SU-DHL-6 (cell line): ENCODE data around the gene TBC1D10A.

Experiments
- H2AFZ ChIP-seq: fragments of 200-600 bp; sonication (generic); 2 replicates; pipeline ENCODE4 v1.6.1; 2014; ENCODE audit warnings: low read depth, mild to moderate bottlenecking, moderate library complexity, mixed read lengths, antibody characterized with exemption, low read length; ENCODE audit not compliant: severe bottlenecking
- H3F3A ChIP-seq: fragments of 200-600 bp; shearing (Covaris generic); 2 replicates; pipeline ENCODE4 v1.6.0; 2016; ENCODE audit warnings: antibody characterized with exemption, mild to moderate bottlenecking; ENCODE audit not compliant: insufficient read depth
- H3K27ac ChIP-seq: fragments of 200-600 bp; sonication (generic); 2 replicates; pipeline ENCODE4 v1.5.1; 2016; ENCODE audit warnings: low read depth, mild to moderate bottlenecking, low read length, moderate library complexity, mixed read lengths
- H3K27me3 ChIP-seq: fragments of 200-600 bp; sonication (generic), shearing (Covaris generic); 2 replicates; pipeline ENCODE4 v1.6.0; 2014; ENCODE audit warnings: mild to moderate bottlenecking, low read length
- H3K36me3 ChIP-seq: fragments of 200-600 bp; sonication (generic); 2 replicates; pipeline ENCODE4 v1.6.1; 2014; ENCODE audit warnings: mild to moderate bottlenecking, low read length, mixed read lengths
- H3K4me2 ChIP-seq: fragments of 300-600, 200-600 bp; shearing (Covaris generic), sonication (generic); 2 replicates; pipeline ENCODE4 v1.6.0; 2014; ENCODE audit warnings: low read length, low read depth, mild to moderate bottlenecking; ENCODE audit not compliant: poor library complexity, severe bottlenecking
- H3K4me3 ChIP-seq: fragments of 200-600 bp; sonication (generic); 2 replicates; pipeline ENCODE4 v1.5.1; 2014; ENCODE audit warnings: antibody characterized with exemption, low read length, mild to moderate bottlenecking, mixed read lengths; ENCODE audit not compliant: insufficient read depth, poor library complexity, severe bottlenecking
- H3K79me2 ChIP-seq: fragments of 200-600 bp; sonication (generic); 2 replicates; pipeline ENCODE4 v1.6.1; 2014; ENCODE audit warnings: mild to moderate bottlenecking, low read length, moderate library complexity; ENCODE audit not compliant: insufficient read depth
- H3K9ac ChIP-seq: fragments of 200-600 bp; sonication (generic); 2 replicates; pipeline ENCODE4 v1.7.0; 2014; ENCODE audit warnings: mild to moderate bottlenecking, low read length
- H3K9me2 ChIP-seq: fragments of 200-600 bp; sonication (generic); replicated peaks from 2 replicates; pipeline ENCODE4 v1.6.1; 2014; ENCODE audit warnings: low read length; ENCODE audit not compliant: insufficient read depth
- H3K9me3 ChIP-seq: fragments of 200-600 bp; sonication (generic); 2 replicates; pipeline ENCODE4 v1.6.1; 2014; ENCODE audit warnings: low read length, mixed read lengths; ENCODE audit not compliant: insufficient read depth
- H4K20me1 ChIP-seq: fragments of 200-600 bp; sonication (generic); 2 replicates; pipeline ENCODE4 v1.6.1; 2014; ENCODE audit warnings: low read depth, mild to moderate bottlenecking, antibody characterized with exemption, low read length, moderate library complexity, mixed read lengths
- CTCF ChIP-seq: fragments of 200-600 bp; sonication (generic); IDR thresholded peaks from one replicate; pipeline ENCODE4 v1.5.1; 2017; ENCODE audit warnings: antibody characterized with exemption, mild to moderate bottlenecking, low read length, moderate library complexity; ENCODE audit not compliant: insufficient read depth, poor library complexity, severe bottlenecking
- EZH2phosphoT487 ChIP-seq: fragments of 200-600 bp; sonication (generic), shearing (Covaris generic); conservative IDR thresholded peaks from 2 replicates; pipeline ENCODE4 v1.6.1; 2018; ENCODE audit warnings: mild to moderate bottlenecking, antibody characterized with exemption, low read length, moderate library complexity, mixed read lengths

TBC1D10A gene

GRCh38 chr22:30249049-30250038 lies 77.4 kb downstream of the TBC1D10A start:
- no peaks in the 10 kb centered on the region for H3K36me3 ChIP-seq
- H3K9me2 ChIP-seq, result no peaks in the 10 kb centered on the region
- no peak overlapping the region for H2AFZ ChIP-seq
- H3K9me3 ChIP-seq, result no peaks in the 10 kb centered on the region
- H4K20me1 ChIP-seq, result no peaks in the 10 kb centered on the region
- TF ChIP-seq CTCF, result no peak
- TF ChIP-seq EZH2phosphoT487, result no peak
- H3K79me2 ChIP-seq, result no peaks in the 10 kb centered on the region
- no peak overlapping the region for H3K27ac ChIP-seq
- no peak overlapping the region for H3K4me3 ChIP-seq
- H3K27me3 ChIP-seq, result no peaks in the 10 kb centered on the region; the same call in 1 of the 2 replicates
- H3K4me2 ChIP-seq, result no peak overlapping the region
- no peaks in the 10 kb centered on the region for H3F3A ChIP-seq
- no peak overlapping the region for H3K9ac ChIP-seq

- H3F3A ChIP-seq, result no peaks in the 10 kb centered on the region
- H3K4me2 ChIP-seq, result no peak overlapping the region
- no peak overlapping the region for H3K27ac ChIP-seq
Measured at GRCh38 chr22:30248484-30248883, 78.3 kb downstream of the TBC1D10A start.

GRCh38 chr22:30247974-30248373 lies 78.8 kb downstream of the TBC1D10A start:
- Histone ChIP-seq H3F3A (no peaks in the 10 kb centered on the region), H3K79me2 (no peaks in the 10 kb centered on the region), H3K9ac (no peak overlapping the region)

More at GRCh38 chr22:30248484-30248883, 78.3 kb downstream of the TBC1D10A start:
- TF ChIP-seq EZH2phosphoT487 (no peak), CTCF (no peak)
- Histone ChIP-seq H2AFZ (no peak overlapping the region), H3K9me2 (no peaks in the 10 kb centered on the region), H3K79me2 (no peaks in the 10 kb centered on the region), H4K20me1 (no peaks in the 10 kb centered on the region), H3K9me3 (no peaks in the 10 kb centered on the region), H3K9ac (no peak overlapping the region), H3K36me3 (no peaks in the 10 kb centered on the region), H3K4me3 (no peak overlapping the region), H3K27me3 (no peaks in the 10 kb centered on the region; the same call in 1 of the 2 replicates)

More at GRCh38 chr22:30247974-30248373, 78.8 kb downstream of the TBC1D10A start:
- Histone ChIP-seq H3K27me3 (no peaks in the 10 kb centered on the region; the same call in 1 of the 2 replicates), H3K4me2 (no peak overlapping the region), H3K4me3 (no peak overlapping the region), H2AFZ (no peak overlapping the region), H3K36me3 (no peaks in the 10 kb centered on the region), H4K20me1 (no peaks in the 10 kb centered on the region), H3K9me3 (no peaks in the 10 kb centered on the region), H3K9me2 (no peaks in the 10 kb centered on the region), H3K27ac (no peak overlapping the region)
- no peak for TF ChIP-seq CTCF
- TF ChIP-seq EZH2phosphoT487, result no peak
